HUES64 (cell line): Measurements from ENCODE around the gene RAB7B.

ENCODE experiments used
- H3K27ac ChIP-seq: 2 replicates; pipeline ENCODE4 v1.7.0; 2013; ENCODE audit warnings: low read depth, low read length, inconsistent platforms
- H3K27me3 ChIP-seq: 2 replicates; pipeline ENCODE4 v1.6.1; 2013; ENCODE audit warnings: mild to moderate bottlenecking, low read length; ENCODE audit not compliant: insufficient read depth
- H3K36me3 ChIP-seq: 2 replicates; pipeline ENCODE4 v1.6.1; 2013; ENCODE audit warnings: mild to moderate bottlenecking, low read length; ENCODE audit not compliant: insufficient read depth
- H3K4me1 ChIP-seq: 2 replicates; pipeline ENCODE4 v1.6.1; 2013; ENCODE audit warnings: mild to moderate bottlenecking, low read length, moderate library complexity; ENCODE audit not compliant: insufficient read depth
- H3K4me3 ChIP-seq: 2 replicates; pipeline ENCODE4 v1.5.1; 2013; ENCODE audit warnings: mild to moderate bottlenecking, low read length, moderate library complexity
- H3K9ac ChIP-seq: 2 replicates; pipeline ENCODE4 v1.6.1; 2013; ENCODE audit warnings: mild to moderate bottlenecking, low read depth, low read length
- H3K9me3 ChIP-seq: 2 replicates; pipeline ENCODE4 v1.6.1; 2013; ENCODE audit warnings: low read depth, low read length; ENCODE audit not compliant: insufficient read depth
- WGBS: fragments of 150-250, 120-280 bp; methylation state at CpG from one replicate; pipeline ENCODE4 v1.1.7; 2013; ENCODE audit warnings: missing lambda C conversion rate; 5-methylcytosine and 5-hydroxymethylcytosine counted together

The RAB7B gene

DNA sequence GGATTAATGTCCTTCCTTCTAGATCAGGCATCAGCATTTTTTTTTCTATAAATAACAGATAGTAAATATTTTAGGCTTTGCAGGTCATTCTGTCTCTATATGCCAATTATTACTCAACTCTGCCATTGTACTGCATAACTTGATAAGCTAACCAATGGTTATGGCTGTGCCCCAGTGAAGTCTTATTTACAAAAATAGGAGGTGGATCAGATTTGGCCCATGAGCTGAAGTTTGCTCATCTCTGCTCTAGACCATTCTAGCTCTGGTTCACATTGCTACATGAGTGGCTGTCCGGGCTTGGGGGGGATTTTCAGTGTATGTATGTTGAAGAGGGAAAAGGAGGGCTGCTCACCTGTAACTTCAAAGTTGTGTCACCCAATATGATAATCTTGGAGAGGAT is 10.1 kb downstream of the RAB7B start:
- no peaks in the 10 kb centered on the region for H3K9me3 ChIP-seq
- WGBS = 92% methylated on average over 1 of the region's 1 CpG
- H3K27me3 ChIP-seq = peaks cover 5% of the 10 kb centered on the region; the same call in 1 of the 2 replicates
- no peak overlapping the region for H3K9ac ChIP-seq
- H3K27ac ChIP-seq = no peak overlapping the region
- no peak overlapping the region for H3K4me3 ChIP-seq
- H3K4me1 ChIP-seq = peaks cover 15% of the 10 kb centered on the region
- H3K36me3 ChIP-seq = no peaks in the 10 kb centered on the region

DNA sequence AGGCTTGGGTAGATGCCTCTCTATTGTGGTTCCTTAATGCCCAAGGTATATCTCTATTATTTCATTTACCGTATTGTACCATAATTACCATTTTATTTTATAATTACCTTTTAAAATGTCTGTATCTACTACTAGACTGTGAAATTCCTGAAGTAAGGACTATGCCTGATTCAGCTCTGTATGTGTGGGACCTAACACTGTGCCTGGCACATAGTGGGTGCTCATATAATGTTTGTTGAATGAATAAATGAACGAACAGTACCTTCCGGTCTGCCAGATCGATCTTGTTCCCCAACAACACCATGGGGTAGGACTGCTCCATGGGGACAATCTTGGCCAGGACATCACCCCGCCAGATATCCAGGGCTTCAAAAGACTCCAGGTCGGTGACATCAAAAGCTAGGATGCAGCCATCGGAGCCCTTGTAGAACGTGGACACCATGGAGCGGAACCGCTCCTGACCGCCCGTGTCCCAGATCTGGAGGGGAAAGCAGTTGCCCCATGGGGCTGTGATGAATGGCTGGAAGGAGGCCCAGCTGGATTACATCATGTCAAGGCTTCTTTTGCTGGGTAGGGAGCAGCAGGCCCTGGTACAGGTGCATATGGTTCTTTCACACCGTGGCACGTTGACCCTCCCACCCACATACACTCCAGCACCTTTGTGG is 10.8 kb downstream of the RAB7B start:
- H3K4me1 ChIP-seq = peaks cover 15% of the 10 kb centered on the region
- WGBS = 95% methylated on average over 13 of the region's 14 CpGs
- H3K9me3 ChIP-seq = no peaks in the 10 kb centered on the region
- H3K4me3 ChIP-seq = no peak overlapping the region
- H3K27ac ChIP-seq = no peak overlapping the region
- H3K36me3 ChIP-seq = no peaks in the 10 kb centered on the region
- peaks cover 5% of the 10 kb centered on the region; the same call in 1 of the 2 replicates for H3K27me3 ChIP-seq
- no peak overlapping the region for H3K9ac ChIP-seq

GRCh38 chr1:205991237-205991636 is 12.0 kb downstream of the RAB7B start:
- Histone ChIP-seq H3K4me1 (peaks cover 14% of the 10 kb centered on the region), H3K27ac (no peak overlapping the region), H3K4me3 (no peak overlapping the region), H3K9me3 (no peaks in the 10 kb centered on the region), H3K36me3 (no peaks in the 10 kb centered on the region), H3K9ac (no peak overlapping the region), H3K27me3 (no peaks in the 10 kb centered on the region)
- 95% methylated on average over 4 of the region's 4 CpGs for WGBS

- Histone ChIP-seq H3K4me3 (no peak overlapping the region), H3K36me3 (no peaks in the 10 kb centered on the region), H3K27ac (no peak overlapping the region), H3K9me3 (no peaks in the 10 kb centered on the region), H3K9ac (no peak overlapping the region), H3K27me3 (no peaks in the 10 kb centered on the region), H3K4me1 (peaks cover 9% of the 10 kb centered on the region)
- 89% methylated on average over 2 of the region's 2 CpGs for WGBS
Measured at GRCh38 chr1:205990226-205990625, 13.0 kb downstream of the RAB7B start.

GRCh38 chr1:205989786-205990185 is 13.4 kb downstream of the RAB7B start:
- no peak overlapping the region for H3K4me3 ChIP-seq
- H3K4me1 ChIP-seq = peaks cover 8% of the 10 kb centered on the region
- H3K36me3 ChIP-seq = no peaks in the 10 kb centered on the region
- no peaks in the 10 kb centered on the region for H3K27me3 ChIP-seq
- no peak overlapping the region for H3K27ac ChIP-seq
- no peaks in the 10 kb centered on the region for H3K9me3 ChIP-seq
- no peak overlapping the region for H3K9ac ChIP-seq
- 90% methylated on average over 5 of the region's 5 CpGs for WGBS

- WGBS = 93% methylated on average over 12 of the region's 12 CpGs
- no peaks in the 10 kb centered on the region for H3K4me1 ChIP-seq
- no peak overlapping the region for H3K4me3 ChIP-seq
- no peaks in the 10 kb centered on the region for H3K9me3 ChIP-seq
- H3K9ac ChIP-seq = no peak overlapping the region
- no peaks in the 10 kb centered on the region for H3K36me3 ChIP-seq
- no peak overlapping the region for H3K27ac ChIP-seq
- no peaks in the 10 kb centered on the region for H3K27me3 ChIP-seq
Measured at GRCh38 chr1:205988585-205988995, 14.6 kb downstream of the RAB7B start.

- Histone ChIP-seq H3K27ac (no peak overlapping the region), H3K27me3 (no peaks in the 10 kb centered on the region), H3K36me3 (no peaks in the 10 kb centered on the region), H3K9me3 (no peaks in the 10 kb centered on the region), H3K4me1 (no peaks in the 10 kb centered on the region), H3K9ac (no peak overlapping the region), H3K4me3 (no peak overlapping the region)
- WGBS = 83% methylated on average over 1 of the region's 2 CpGs
Measured at GRCh38 chr1:205986861-205987260, 16.3 kb downstream of the RAB7B start.

DNA sequence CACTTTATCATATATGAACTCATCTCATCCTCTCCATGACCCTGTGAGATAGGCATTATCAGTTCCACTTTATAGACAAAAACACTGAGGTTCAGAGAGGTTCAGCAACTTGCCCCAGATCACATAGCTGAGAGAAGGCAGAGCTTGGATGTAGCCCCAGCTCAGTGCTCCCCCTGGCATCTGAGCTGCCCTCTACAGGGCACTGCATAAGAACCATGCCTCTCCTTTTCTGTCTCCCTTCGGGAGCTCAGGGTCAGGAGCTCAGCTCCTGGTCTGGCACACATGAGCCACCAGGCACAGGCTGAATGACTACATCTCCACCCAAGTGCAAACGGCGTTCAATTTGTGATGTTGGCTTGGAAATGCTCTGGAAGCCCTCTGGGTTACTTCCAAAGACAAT is 16.9 kb downstream of the RAB7B start:
- WGBS = 86% methylated on average over 3 of the region's 3 CpGs
- no peak overlapping the region for H3K4me3 ChIP-seq
- no peaks in the 10 kb centered on the region for H3K4me1 ChIP-seq
- no peak overlapping the region for H3K9ac ChIP-seq
- no peaks in the 10 kb centered on the region for H3K36me3 ChIP-seq
- H3K27me3 ChIP-seq = no peaks in the 10 kb centered on the region
- H3K27ac ChIP-seq = no peak overlapping the region
- H3K9me3 ChIP-seq = no peaks in the 10 kb centered on the region

GRCh38 chr1:205985330-205986005 is 17.7 kb downstream of the RAB7B start:
- Histone ChIP-seq H3K27me3 (no peaks in the 10 kb centered on the region), H3K27ac (no peak overlapping the region), H3K9ac (no peak overlapping the region), H3K36me3 (no peaks in the 10 kb centered on the region), H3K4me1 (no peaks in the 10 kb centered on the region), H3K4me3 (no peak overlapping the region), H3K9me3 (no peaks in the 10 kb centered on the region)
- 92% methylated on average over 9 of the region's 9 CpGs for WGBS

- Histone ChIP-seq H3K9ac (no peak overlapping the region), H3K4me1 (no peaks in the 10 kb centered on the region), H3K9me3 (no peaks in the 10 kb centered on the region), H3K27me3 (no peaks in the 10 kb centered on the region), H3K36me3 (no peaks in the 10 kb centered on the region), H3K27ac (no peak overlapping the region), H3K4me3 (no peak overlapping the region)
- WGBS = 54% methylated on average over 14 of the region's 14 CpGs
Measured at GRCh38 chr1:205983925-205984725, 19.1 kb downstream of the RAB7B start.

GRCh38 chr1:205981257-205981656 is 21.9 kb downstream of the RAB7B start:
- no peak overlapping the region for H3K4me3 ChIP-seq
- no peaks in the 10 kb centered on the region for H3K36me3 ChIP-seq
- H3K27ac ChIP-seq = no peak overlapping the region
- no peak overlapping the region for H3K9ac ChIP-seq
- no peaks in the 10 kb centered on the region for H3K9me3 ChIP-seq
- no peaks in the 10 kb centered on the region for H3K27me3 ChIP-seq
- peaks cover 8% of the 10 kb centered on the region; the same call in 1 of the 2 replicates for H3K4me1 ChIP-seq
- 100% methylated on average over 1 of the region's 1 CpG for WGBS
